ENCODE results near the gene MIA. TPM values are rescaled to one million over a fixed set of nuclear protein-coding genes. Genes with fewer than 3 reads are reported as not detected.
"Not testable (repeated sequence)": the region's sequence is repeated elsewhere in the genome, so short reads cannot be mapped to it uniquely, and the experiment has no call there.

The MIA gene
- polyA plus RNA-seq, 4 donors = 2.7 to 4.3 (median 3.2) TPM; not detected in 1

- peak within 1 kb of the TSS; percentile 89 to 100 (median 97) for H3K27ac ChIP-seq (ENCODE audit: low read depth in 1 of 3, low read length in 2 of 3)
- H3K36me3 ChIP-seq (ENCODE audit: control insufficient read depth in 3 of 3, insufficient read depth in 2 of 3, low read depth in 1 of 3, low read length in 3 of 3) = peaks cover 0 to 19% (median 0%) of the 10 kb centered on the region in 3 donors
- H3K4me1 ChIP-seq (ENCODE audit: control insufficient read depth in 3 of 3, insufficient read depth in 2 of 3, low read depth in 1 of 3, low read length in 2 of 3) = peaks cover 0 to 15% (median 3%) of the 10 kb centered on the region in 3 donors
- peak within 1 kb of the TSS; percentile 57 to 78 (median 60) for H3K4me3 ChIP-seq (ENCODE audit: low read depth in 1 of 3, low read length in 3 of 3)
- H3K27me3 ChIP-seq (ENCODE audit: control insufficient read depth in 3 of 3, insufficient read depth in 3 of 3, low read length in 3 of 3) = no peaks in the 10 kb centered on the region
- WGBS, 3 donors = 0% methylated on average over 51 to 56 of the region's 56 CpGs
- DNase-seq = peak; percentile 100
- FAIRE-seq = no peak
- no peaks in the 10 kb centered on the region for H3K9me3 ChIP-seq (ENCODE audit: control insufficient read depth in 2 of 2, insufficient read depth in 1 of 2, low read depth in 1 of 2, low read length in 1 of 2)
Observed at GRCh38 chr19:40777937-40778705, 2.8 kb downstream of the MIA start, which contains the start of gene RAB4B. RAB4B (plus strand) TSS chr19:40778247; CDS start chr19:40778376, 129 bp downstream.

GRCh38 chr19:40778706-40779284 is 3.5 kb downstream of the MIA start:
- no peaks in the 10 kb centered on the region for H3K27me3 ChIP-seq (ENCODE audit: control insufficient read depth in 3 of 3, insufficient read depth in 3 of 3, low read length in 3 of 3)
- H3K4me3 ChIP-seq (ENCODE audit: low read depth in 1 of 3, low read length in 3 of 3) = peak overlapping the region; percentile 57 to 78 (median 60)
- H3K27ac ChIP-seq (ENCODE audit: low read depth in 1 of 3, low read length in 2 of 3) = peak overlapping the region; percentile 84 to 100 (median 97)
- FAIRE-seq (no peak), DNase-seq (peak in 1 of 2 donors; percentile 71)
- peaks cover 0 to 15% (median 3%) of the 10 kb centered on the region in 3 donors for H3K4me1 ChIP-seq (ENCODE audit: control insufficient read depth in 3 of 3, insufficient read depth in 2 of 3, low read depth in 1 of 3, low read length in 2 of 3)
- peaks cover 0 to 20% (median 0%) of the 10 kb centered on the region in 3 donors for H3K36me3 ChIP-seq (ENCODE audit: control insufficient read depth in 3 of 3, insufficient read depth in 2 of 3, low read depth in 1 of 3, low read length in 3 of 3)
- 6 to 14% (median 10%) methylated on average over 7 of the region's 7 CpGs for WGBS, 3 donors
- no peaks in the 10 kb centered on the region for H3K9me3 ChIP-seq (ENCODE audit: control insufficient read depth in 2 of 2, insufficient read depth in 1 of 2, low read depth in 1 of 2, low read length in 1 of 2)

GRCh38 chr19:40780582-40780981 is 5.3 kb downstream of the MIA start:
- no peaks in the 10 kb centered on the region for H3K27me3 ChIP-seq (ENCODE audit: control insufficient read depth in 3 of 3, insufficient read depth in 3 of 3, low read length in 3 of 3)
- no peak for FAIRE-seq
- no peaks in the 10 kb centered on the region for H3K9me3 ChIP-seq (ENCODE audit: control insufficient read depth in 2 of 2, insufficient read depth in 1 of 2, low read depth in 1 of 2, low read length in 1 of 2)
- no peak overlapping the region for H3K27ac ChIP-seq (ENCODE audit: low read depth in 1 of 3, low read length in 2 of 3)
- 91 to 96% (median 95%) methylated on average over 5 of the region's 5 CpGs for WGBS, 3 donors
- H3K4me1 ChIP-seq (ENCODE audit: control insufficient read depth in 3 of 3, insufficient read depth in 2 of 3, low read depth in 1 of 3, low read length in 2 of 3) = peaks cover 0 to 15% (median 3%) of the 10 kb centered on the region in 3 donors
- no peak overlapping the region for H3K4me3 ChIP-seq (ENCODE audit: low read depth in 1 of 3, low read length in 3 of 3)
- H3K36me3 ChIP-seq (ENCODE audit: control insufficient read depth in 3 of 3, insufficient read depth in 2 of 3, low read depth in 1 of 3, low read length in 3 of 3) = peaks cover 0 to 28% (median 2%) of the 10 kb centered on the region in 3 donors
- no peak for DNase-seq

- no peak for DNase-seq
- no peaks in the 10 kb centered on the region for H3K9me3 ChIP-seq (ENCODE audit: control insufficient read depth in 2 of 2, insufficient read depth in 1 of 2, low read depth in 1 of 2, low read length in 1 of 2)
- H3K4me3 ChIP-seq (ENCODE audit: low read depth in 1 of 3, low read length in 3 of 3) = no peak overlapping the region
- FAIRE-seq = no peak
- no peak overlapping the region for H3K27ac ChIP-seq (ENCODE audit: low read depth in 1 of 3, low read length in 2 of 3)
- peaks cover 0 to 28% (median 2%) of the 10 kb centered on the region in 3 donors for H3K36me3 ChIP-seq (ENCODE audit: control insufficient read depth in 3 of 3, insufficient read depth in 2 of 3, low read depth in 1 of 3, low read length in 3 of 3)
- H3K27me3 ChIP-seq (ENCODE audit: control insufficient read depth in 3 of 3, insufficient read depth in 3 of 3, low read length in 3 of 3) = no peaks in the 10 kb centered on the region
- WGBS, 3 donors = 94 to 97% (median 96%) methylated on average over 7 of the region's 7 CpGs
- peaks cover 0 to 15% (median 3%) of the 10 kb centered on the region in 3 donors for H3K4me1 ChIP-seq (ENCODE audit: control insufficient read depth in 3 of 3, insufficient read depth in 2 of 3, low read depth in 1 of 3, low read length in 2 of 3)
Observed at GRCh38 chr19:40781140-40781539, 5.8 kb downstream of the MIA start.

- FAIRE-seq (no peak), DNase-seq (no peak)
- Histone ChIP-seq H3K9me3 (ENCODE audit: control insufficient read depth in 2 of 2, insufficient read depth in 1 of 2, low read depth in 1 of 2, low read length in 1 of 2) (no peaks in the 10 kb centered on the region), H3K27me3 (ENCODE audit: control insufficient read depth in 3 of 3, insufficient read depth in 3 of 3, low read length in 3 of 3) (no peaks in the 10 kb centered on the region), H3K4me3 (ENCODE audit: low read depth in 1 of 3, low read length in 3 of 3) (no peak overlapping the region), H3K36me3 (ENCODE audit: control insufficient read depth in 3 of 3, insufficient read depth in 2 of 3, low read depth in 1 of 3, low read length in 3 of 3) (peaks cover 3 to 41% (median 4%) of the 10 kb centered on the region in 3 donors), H3K4me1 (ENCODE audit: control insufficient read depth in 3 of 3, insufficient read depth in 2 of 3, low read depth in 1 of 3, low read length in 2 of 3) (peaks cover 0 to 6% (median 0%) of the 10 kb centered on the region in 3 donors), H3K27ac (ENCODE audit: low read depth in 1 of 3, low read length in 2 of 3) (no peak overlapping the region)
- WGBS, 3 donors = 88 to 96% (median 96%) methylated on average over 12 to 14 of the region's 14 CpGs
Observed at GRCh38 chr19:40783711-40784110, 8.4 kb downstream of the MIA start.

- not testable (repeated sequence) for H3K4me3 ChIP-seq (ENCODE audit: low read depth in 1 of 3, low read length in 3 of 3); H3K9me3 ChIP-seq (ENCODE audit: control insufficient read depth in 2 of 2, insufficient read depth in 1 of 2, low read depth in 1 of 2, low read length in 1 of 2); FAIRE-seq; H3K27ac ChIP-seq (ENCODE audit: low read depth in 1 of 3, low read length in 2 of 3); DNase-seq; H3K4me1 ChIP-seq (ENCODE audit: control insufficient read depth in 3 of 3, insufficient read depth in 2 of 3, low read depth in 1 of 3, low read length in 2 of 3); H3K27me3 ChIP-seq (ENCODE audit: control insufficient read depth in 3 of 3, insufficient read depth in 3 of 3, low read length in 3 of 3)
- peaks cover 3 to 44% (median 4%) of the 10 kb centered on the region in 3 donors for H3K36me3 ChIP-seq (ENCODE audit: control insufficient read depth in 3 of 3, insufficient read depth in 2 of 3, low read depth in 1 of 3, low read length in 3 of 3)
- WGBS, 3 donors = 94 to 96% (median 96%) methylated on average over 2 of the region's 2 CpGs
Observed at GRCh38 chr19:40784146-40784545, 8.8 kb downstream of the MIA start.

GRCh38 chr19:40785526-40785925 is 10.2 kb downstream of the MIA start:
- DNase-seq (no peak), FAIRE-seq (no peak)
- Histone ChIP-seq H3K4me3 (ENCODE audit: low read depth in 1 of 3, low read length in 3 of 3) (no peak overlapping the region), H3K27ac (ENCODE audit: low read depth in 1 of 3, low read length in 2 of 3) (no peak overlapping the region), H3K36me3 (ENCODE audit: control insufficient read depth in 3 of 3, insufficient read depth in 2 of 3, low read depth in 1 of 3, low read length in 3 of 3) (peaks cover 4 to 45% (median 8%) of the 10 kb centered on the region in 3 donors), H3K9me3 (ENCODE audit: control insufficient read depth in 2 of 2, insufficient read depth in 1 of 2, low read depth in 1 of 2, low read length in 1 of 2) (no peaks in the 10 kb centered on the region), H3K4me1 (ENCODE audit: control insufficient read depth in 3 of 3, insufficient read depth in 2 of 3, low read depth in 1 of 3, low read length in 2 of 3) (no peaks in the 10 kb centered on the region), H3K27me3 (ENCODE audit: control insufficient read depth in 3 of 3, insufficient read depth in 3 of 3, low read length in 3 of 3) (no peaks in the 10 kb centered on the region)
- WGBS, 3 donors = 71 to 80% (median 75%) methylated on average over 1 of the region's 1 CpG

- H3K4me3 ChIP-seq (ENCODE audit: low read depth in 1 of 3, low read length in 3 of 3) = no peak overlapping the region
- FAIRE-seq (no peak), DNase-seq (no peak)
- no peaks in the 10 kb centered on the region for H3K9me3 ChIP-seq (ENCODE audit: control insufficient read depth in 2 of 2, insufficient read depth in 1 of 2, low read depth in 1 of 2, low read length in 1 of 2)
- WGBS, 3 donors = 93 to 96% (median 95%) methylated on average over 25 of the region's 25 CpGs
- no peaks in the 10 kb centered on the region for H3K27me3 ChIP-seq (ENCODE audit: control insufficient read depth in 3 of 3, insufficient read depth in 3 of 3, low read length in 3 of 3)
- peaks cover 4 to 45% (median 8%) of the 10 kb centered on the region in 3 donors for H3K36me3 ChIP-seq (ENCODE audit: control insufficient read depth in 3 of 3, insufficient read depth in 2 of 3, low read depth in 1 of 3, low read length in 3 of 3)
- H3K27ac ChIP-seq (ENCODE audit: low read depth in 1 of 3, low read length in 2 of 3) = no peak overlapping the region
- no peaks in the 10 kb centered on the region for H3K4me1 ChIP-seq (ENCODE audit: control insufficient read depth in 3 of 3, insufficient read depth in 2 of 3, low read depth in 1 of 3, low read length in 2 of 3)
Observed at GRCh38 chr19:40786060-40787037, 11.0 kb downstream of the MIA start.

All from small intestine (tissue), 7 donors.